NCI-H1436 treated with DMSO at 0.1 percent for 48 hours (cell line): ENCODE data around the gene TPCN1.

Source experiments
- DNase-seq: peaks from one replicate; lab custom pipeline; 2025; lab: John Stamatoyannopoulos, UW

Gene TPCN1

GRCh38 chr12:113221181-113221996 is at the start of gene TPCN1:
Gene TPCN1 (plus strand): TSS chr12:113221464. CDS start chr12:113226853, 5,389 bp downstream.
- peak; percentile 98 for DNase-seq

- DNase-seq = no peak
These were observed 49.7 kb upstream of the TPCN1 start for GRCh38 chr12:113171543-113171942.

- no peak for DNase-seq
These were observed 49.1 kb upstream of the TPCN1 start for GRCh38 chr12:113172185-113172584.

GRCh38 chr12:113173081-113173698 is 48.1 kb upstream of the TPCN1 start:
- DNase-seq = no peak

- no peak for DNase-seq
These were observed 46.5 kb upstream of the TPCN1 start for GRCh38 chr12:113174461-113175384.

GRCh38 chr12:113179023-113179422 is 42.2 kb upstream of the TPCN1 start:
- DNase-seq = no peak

- DNase-seq = no peak
These were observed 40.9 kb upstream of the TPCN1 start for GRCh38 chr12:113180333-113180732.

- DNase-seq = no peak
These were observed 39.3 kb upstream of the TPCN1 start for GRCh38 chr12:113181975-113182374.

- no peak for DNase-seq
These were observed 38.2 kb upstream of the TPCN1 start for GRCh38 chr12:113183030-113183589.

GRCh38 chr12:113184098-113184899 is 37.0 kb upstream of the TPCN1 start:
- DNase-seq = no peak

- no peak for DNase-seq
These were observed 36.4 kb upstream of the TPCN1 start for GRCh38 chr12:113184900-113185179.

- no peak for DNase-seq
These were observed 35.9 kb upstream of the TPCN1 start, which contains the start of the genes DDX54 and RITA1 for GRCh38 chr12:113185180-113186032. Gene DDX54 (minus strand): TSS chr12:113185478. CDS start chr12:113185451, 27 bp downstream. Gene RITA1 (plus strand): TSS chr12:113185721. CDS start chr12:113186747, 1,026 bp downstream.

GRCh38 chr12:113186033-113186365 is 35.3 kb upstream of the TPCN1 start:
- DNase-seq = no peak

- no peak for DNase-seq
These were observed 34.5 kb upstream of the TPCN1 start for GRCh38 chr12:113186666-113187325.

GRCh38 chr12:113189361-113189760 is 31.9 kb upstream of the TPCN1 start:
- DNase-seq = no peak

GRCh38 chr12:113190761-113191160 is 30.5 kb upstream of the TPCN1 start:
- no peak for DNase-seq

GRCh38 chr12:113191227-113191626 is 30.0 kb upstream of the TPCN1 start:
- no peak for DNase-seq

- DNase-seq = no peak
These were observed 26.3 kb upstream of the TPCN1 start for GRCh38 chr12:113194971-113195391.

GRCh38 chr12:113195598-113195997 is 25.7 kb upstream of the TPCN1 start:
- no peak for DNase-seq

GRCh38 chr12:113196582-113196981 is 24.7 kb upstream of the TPCN1 start:
- no peak for DNase-seq
